Activated CD8-positive, alpha-beta memory T cell treated with anti-CD3 and anti-CD28 coated beads, Interleukin-2, amount 10 ng/mL, durations not matched to agents 7 days and 5 days (primary cell): ENCODE data around the gene ZNF280D. TPM values are rescaled to one million over a fixed set of nuclear protein-coding genes. Genes with fewer than 3 reads are reported as not detected.

Source experiments
- total RNA-seq, 2 experiments: library from RNA; stranded (reverse); gene quantifications; one replicate each; pipeline ENCODE4 v1.2.3, GENCODE V29; 2021

ZNF280D gene
- total RNA-seq, 2 experiments from 2014 or later = 20.0 to 22.2 TPM

Other genes with a start within 250 kb of the ZNF280D start
- 10 to 100 TPM; 75.4 to 89.0 TPM for gene TCF12, start 185.1 kb upstream of the ZNF280D start, total RNA-seq